Ascending aorta (tissue), 2 donors: ENCODE measurements around the gene CATSPER4. TPM values are rescaled to one million over a fixed set of nuclear protein-coding genes. Genes with fewer than 3 reads are reported as not detected.

Source experiments
- DNase-seq, 2 donors: peaks; one replicate each; pipeline ENCODE4 v3.0.0-alpha.2; 2019; ENCODE audit warnings: low spot score in 2 of 2
- H3K27ac ChIP-seq, 2 donors: fragments of 200-600 bp; sonication (generic); one replicate each; pipeline ENCODE4 v1.5.1; 2016 to 2017; ENCODE audit warnings: mild to moderate bottlenecking in 1 of 2
- H3K27me3 ChIP-seq: fragments of 200-600 bp; sonication (generic); one replicate; pipeline ENCODE4 v1.5.1; 2017
- H3K36me3 ChIP-seq, 2 donors: fragments of 200-600 bp; sonication (generic); one replicate each; pipeline ENCODE4 v1.5.1; 2016
- H3K4me1 ChIP-seq, 2 donors: fragments of 200-600 bp; sonication (generic); one replicate each; pipeline ENCODE4 v1.5.1; 2016 to 2017; ENCODE audit warnings: mild to moderate bottlenecking in 1 of 2
- H3K4me3 ChIP-seq, 2 donors: fragments of 200-600 bp; sonication (generic); one replicate each; pipeline ENCODE4 v1.5.1; 2016 to 2017; ENCODE audit warnings: mild to moderate bottlenecking in 1 of 2
- H3K9me3 ChIP-seq, 2 donors: fragments of 200-600 bp; sonication (generic); one replicate each; pipeline ENCODE4 v1.5.1; 2016
- intact Hi-C: fragments of 100-400 bp; cut with DNase I; formaldehyde crosslinking; loops from one replicate; pipeline ENCODE4 v1.15.1; 2023
- total RNA-seq: library from RNA; depleted of rRNA; stranded (reverse); fragments of >200 nt; gene quantifications from one replicate; pipeline ENCODE4 v1.1.0, GENCODE V29; 2016
- TF ChIP-seq, protein P1 (sequence below), 3 experiments: fragments of 200-600 bp in 2 of 3; fragments of 450-650 bp in 1 of 3; sonication (generic) in 2 of 3; IDR thresholded peaks; one replicate each; pipeline ENCODE4 v1.5.1; 2016 to 2019; ENCODE audit warnings: antibody characterized with exemption in 3 of 3, mild to moderate bottlenecking in 1 of 3, moderate library complexity in 1 of 3

Gene CATSPER4
- total RNA-seq, 1 donor from 2014 or later = not detected

DNA sequence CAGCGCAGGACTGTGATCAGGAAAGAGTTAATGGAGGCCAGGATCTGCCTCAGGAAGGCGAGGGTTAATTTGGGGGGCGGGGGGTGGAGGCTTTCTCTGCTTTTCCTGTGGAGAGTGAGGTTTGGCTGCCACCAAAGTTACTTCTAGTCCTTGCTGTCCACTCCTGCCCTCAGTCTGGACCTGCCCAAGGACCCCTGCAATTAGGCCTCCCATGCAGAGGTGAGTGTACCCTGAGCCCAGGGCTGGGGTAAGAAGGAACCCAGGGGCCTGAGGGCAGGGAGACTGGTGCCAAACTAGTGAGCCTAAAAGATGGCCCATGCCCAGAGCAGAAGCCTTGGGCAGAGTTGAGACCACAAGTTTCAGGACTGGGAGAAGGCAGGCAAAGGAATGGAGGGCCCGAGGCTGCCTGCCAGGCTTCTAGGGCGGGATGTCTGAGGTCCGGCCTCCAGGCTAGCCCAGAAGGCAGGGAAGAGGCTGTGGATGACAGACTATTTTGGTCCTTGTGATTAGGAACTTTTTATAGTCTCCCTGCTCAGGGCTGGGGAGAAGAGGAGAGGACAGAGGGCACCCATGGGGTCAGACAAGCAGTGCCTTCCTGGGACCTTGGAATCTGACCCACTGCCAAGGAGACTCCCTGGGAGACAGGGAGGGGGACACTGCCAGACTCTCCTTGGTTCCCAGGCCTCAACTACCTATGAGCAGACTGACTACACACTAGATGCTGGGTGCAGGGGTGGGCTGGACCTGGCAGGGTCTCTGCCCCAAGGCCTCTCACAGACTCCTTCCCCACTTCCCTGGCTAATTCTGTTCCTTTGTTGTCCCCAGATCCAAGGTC is 31.3 kb upstream of the CATSPER4 start, which contains the start of gene FAM110D:
TSS of gene FAM110D (plus strand) at position 172 of the 835 bp plus-strand sequence. CDS start 2,213 bp downstream, outside the sequence.
- Histone ChIP-seq H3K27me3 (no peaks in the 10 kb centered on the region), H3K9me3 (no peaks in the 10 kb centered on the region), H3K4me3 (peak within 1 kb of the TSS in 1 of 2 donors; percentile 32), H3K36me3 (no peaks in the 10 kb centered on the region), H3K4me1 (peaks cover 6 to 8% of the 10 kb centered on the region in 2 donors), H3K27ac (peak within 1 kb of the TSS in 1 of 2 donors; percentile 24)
- TF ChIP-seq, protein P1, sequence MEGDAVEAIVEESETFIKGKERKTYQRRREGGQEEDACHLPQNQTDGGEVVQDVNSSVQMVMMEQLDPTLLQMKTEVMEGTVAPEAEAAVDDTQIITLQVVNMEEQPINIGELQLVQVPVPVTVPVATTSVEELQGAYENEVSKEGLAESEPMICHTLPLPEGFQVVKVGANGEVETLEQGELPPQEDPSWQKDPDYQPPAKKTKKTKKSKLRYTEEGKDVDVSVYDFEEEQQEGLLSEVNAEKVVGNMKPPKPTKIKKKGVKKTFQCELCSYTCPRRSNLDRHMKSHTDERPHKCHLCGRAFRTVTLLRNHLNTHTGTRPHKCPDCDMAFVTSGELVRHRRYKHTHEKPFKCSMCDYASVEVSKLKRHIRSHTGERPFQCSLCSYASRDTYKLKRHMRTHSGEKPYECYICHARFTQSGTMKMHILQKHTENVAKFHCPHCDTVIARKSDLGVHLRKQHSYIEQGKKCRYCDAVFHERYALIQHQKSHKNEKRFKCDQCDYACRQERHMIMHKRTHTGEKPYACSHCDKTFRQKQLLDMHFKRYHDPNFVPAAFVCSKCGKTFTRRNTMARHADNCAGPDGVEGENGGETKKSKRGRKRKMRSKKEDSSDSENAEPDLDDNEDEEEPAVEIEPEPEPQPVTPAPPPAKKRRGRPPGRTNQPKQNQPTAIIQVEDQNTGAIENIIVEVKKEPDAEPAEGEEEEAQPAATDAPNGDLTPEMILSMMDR (IDR thresholded peaks at IDR 0.05) = no peak
- intact Hi-C loops = no loop called here
- no peak for DNase-seq

DNA sequence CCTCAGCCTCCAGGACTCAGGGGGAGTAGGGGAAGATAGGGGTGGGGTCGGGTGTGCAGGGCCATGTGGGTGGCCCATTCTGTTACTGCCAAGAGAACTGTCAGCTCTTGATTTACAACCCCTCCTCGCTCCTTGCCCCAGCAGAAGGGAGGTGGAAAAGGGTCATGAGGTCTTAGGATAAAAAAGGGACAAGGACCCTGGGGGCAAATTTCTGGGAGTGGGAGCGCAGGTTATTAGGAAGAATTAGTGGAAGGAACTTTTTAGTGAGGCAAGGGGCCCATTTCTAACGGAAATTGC is 30.7 kb upstream of the CATSPER4 start:
- TF ChIP-seq, protein P1 (IDR thresholded peaks at IDR 0.05) = no peak
- intact Hi-C loops = loop anchor here (5.0 to 10.0 kb wide), 3 partner anchors 122 to 1517 kb away; partner anchors contain the start of genes DHDDS and SRRM1
- H3K36me3 ChIP-seq = no peaks in the 10 kb centered on the region
- H3K27me3 ChIP-seq = no peaks in the 10 kb centered on the region
- no peak overlapping the region for H3K27ac ChIP-seq
- peaks cover 6 to 8% of the 10 kb centered on the region in 2 donors for H3K4me1 ChIP-seq
- H3K4me3 ChIP-seq = peak overlapping the region in 1 of 2 donors; percentile 32
- no peaks in the 10 kb centered on the region for H3K9me3 ChIP-seq
- DNase-seq = no peak

DNA sequence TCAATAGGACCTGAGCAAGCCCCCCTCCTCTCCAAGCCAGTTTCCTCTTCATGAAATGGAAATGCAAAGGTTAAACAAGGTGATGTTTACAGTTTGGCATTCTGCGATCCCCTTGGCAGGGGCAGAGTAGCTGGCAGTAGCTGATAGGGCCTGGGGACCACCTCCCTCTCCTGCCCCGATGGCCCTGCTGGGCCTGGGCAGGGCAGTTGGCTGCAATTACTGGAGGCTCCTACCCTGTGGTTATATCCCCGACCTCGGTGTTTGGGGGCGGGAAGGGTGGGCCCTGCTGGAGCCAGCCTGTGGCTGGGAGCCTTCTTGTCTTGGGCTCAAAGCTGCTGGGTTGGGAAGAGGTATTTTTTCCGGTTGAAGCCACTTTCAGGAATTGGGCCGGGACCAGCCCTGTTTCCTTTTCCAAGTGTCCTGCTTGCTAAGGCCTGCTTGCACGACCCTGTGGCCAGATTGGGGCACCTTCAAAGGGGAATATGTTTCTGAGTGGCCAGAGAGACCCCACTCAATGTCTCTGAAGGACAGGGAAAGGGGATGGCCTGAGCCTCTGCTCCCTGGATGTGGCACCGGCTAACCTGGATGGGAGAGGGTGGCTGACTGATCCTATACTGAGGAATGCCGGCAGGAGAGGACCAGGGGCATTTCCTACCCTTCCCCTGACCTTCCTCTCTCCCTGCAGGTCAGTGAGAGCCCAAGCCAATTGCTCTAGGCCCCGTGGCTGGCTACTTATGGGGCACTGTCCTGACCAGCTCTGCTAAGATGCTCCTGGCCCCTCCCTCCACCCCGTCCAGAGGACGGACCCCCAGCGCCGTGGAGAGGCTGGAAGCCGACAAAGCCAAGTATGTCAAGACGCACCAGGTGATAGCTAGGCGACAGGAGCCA is 29.6 kb upstream of the CATSPER4 start:
- TF ChIP-seq, protein P1 (IDR thresholded peaks at IDR 0.05) = no peak
- peak overlapping the region in 1 of 2 donors; percentile 7 for H3K27ac ChIP-seq
- intact Hi-C loops = loop anchor here (5.0 to 10.0 kb wide), 3 partner anchors 123 to 1518 kb away; partner anchors contain the start of genes DHDDS and SRRM1

DNA sequence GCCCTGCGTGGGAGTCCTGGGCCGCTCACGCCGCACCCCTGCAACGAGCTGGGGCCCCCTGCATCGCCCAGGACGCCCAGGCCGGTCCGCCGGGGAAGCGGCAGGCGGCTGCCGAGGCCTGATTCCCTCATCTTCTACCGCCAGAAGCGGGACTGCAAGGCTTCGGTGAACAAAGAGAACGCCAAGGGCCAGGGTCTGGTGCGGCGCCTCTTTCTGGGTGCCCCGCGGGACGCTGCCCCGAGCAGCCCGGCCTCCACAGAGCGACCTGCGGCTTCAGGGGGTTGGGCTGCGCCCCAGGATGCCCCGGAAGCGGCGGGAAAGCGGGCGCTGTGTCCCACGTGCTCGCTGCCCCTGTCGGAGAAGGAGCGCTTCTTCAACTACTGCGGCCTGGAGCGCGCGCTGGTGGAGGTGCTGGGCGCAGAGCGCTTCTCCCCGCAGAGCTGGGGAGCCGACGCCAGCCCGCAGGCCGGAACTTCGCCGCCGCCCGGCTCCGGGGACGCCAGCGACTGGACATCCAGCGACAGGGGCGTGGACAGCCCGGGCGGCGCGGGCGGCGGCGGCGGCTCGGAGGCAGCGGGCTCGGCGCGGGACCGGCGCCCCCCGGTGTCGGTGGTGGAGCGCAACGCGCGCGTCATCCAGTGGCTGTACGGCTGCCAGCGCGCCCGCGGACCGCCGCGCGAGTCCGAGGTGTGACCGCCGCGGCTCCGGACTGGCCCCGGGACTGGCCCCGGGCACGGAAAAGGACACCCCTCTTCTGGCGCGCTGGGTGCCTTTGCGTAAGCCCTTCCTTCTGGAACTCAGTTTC is 28.8 kb upstream of the CATSPER4 start:
- peak overlapping the region in 1 of 2 donors; percentile 2 for H3K27ac ChIP-seq
- no peaks in the 10 kb centered on the region for H3K36me3 ChIP-seq
- DNase-seq = peak in 1 of 2 donors; percentile 77
- peaks cover 6 to 8% of the 10 kb centered on the region in 2 donors for H3K4me1 ChIP-seq
- intact Hi-C loops = loop anchor here (5.0 to 10.0 kb wide), 3 partner anchors 124 to 1519 kb away; partner anchors contain the start of genes DHDDS and SRRM1
- H3K4me3 ChIP-seq = peak overlapping the region; percentile 59 to 76
- TF ChIP-seq, protein P1 (IDR thresholded peaks at IDR 0.05) = peak in 1 of 3 experiments; percentile 20
- no peaks in the 10 kb centered on the region for H3K27me3 ChIP-seq
- no peaks in the 10 kb centered on the region for H3K9me3 ChIP-seq

More for the DNA sequence above, 29.6 kb upstream of the CATSPER4 start:
- no peak for DNase-seq
- Histone ChIP-seq H3K9me3 (no peaks in the 10 kb centered on the region), H3K4me1 (peaks cover 6 to 8% of the 10 kb centered on the region in 2 donors), H3K27me3 (no peaks in the 10 kb centered on the region), H3K36me3 (no peaks in the 10 kb centered on the region), H3K4me3 (peak overlapping the region; percentile 59 to 76)
